Ascending aorta (tissue), 2 donors: ENCODE measurements around the gene CTDP1. TPM values are rescaled to one million over a fixed set of nuclear protein-coding genes. Genes with fewer than 3 reads are reported as not detected.

Experiments
- DNase-seq, 2 donors: peaks; one replicate each; pipeline ENCODE4 v3.0.0-alpha.2; 2019; ENCODE audit warnings: low spot score in 2 of 2
- H3K27ac ChIP-seq, 2 donors: fragments of 200-600 bp; sonication (generic); one replicate each; pipeline ENCODE4 v1.5.1; 2016 to 2017; ENCODE audit warnings: mild to moderate bottlenecking in 1 of 2
- H3K27me3 ChIP-seq: fragments of 200-600 bp; sonication (generic); one replicate; pipeline ENCODE4 v1.5.1; 2017
- H3K36me3 ChIP-seq, 2 donors: fragments of 200-600 bp; sonication (generic); one replicate each; pipeline ENCODE4 v1.5.1; 2016
- H3K4me1 ChIP-seq, 2 donors: fragments of 200-600 bp; sonication (generic); one replicate each; pipeline ENCODE4 v1.5.1; 2016 to 2017; ENCODE audit warnings: mild to moderate bottlenecking in 1 of 2
- H3K4me3 ChIP-seq, 2 donors: fragments of 200-600 bp; sonication (generic); one replicate each; pipeline ENCODE4 v1.5.1; 2016 to 2017; ENCODE audit warnings: mild to moderate bottlenecking in 1 of 2
- H3K9me3 ChIP-seq, 2 donors: fragments of 200-600 bp; sonication (generic); one replicate each; pipeline ENCODE4 v1.5.1; 2016
- intact Hi-C: fragments of 100-400 bp; cut with DNase I; formaldehyde crosslinking; loops from one replicate; pipeline ENCODE4 v1.15.1; 2023
- total RNA-seq: library from RNA; depleted of rRNA; stranded (reverse); fragments of >200 nt; gene quantifications from one replicate; pipeline ENCODE4 v1.1.0, GENCODE V29; 2016
- TF ChIP-seq, protein P1 (sequence below), 3 experiments: fragments of 200-600 bp in 2 of 3; fragments of 450-650 bp in 1 of 3; sonication (generic) in 2 of 3; IDR thresholded peaks; one replicate each; pipeline ENCODE4 v1.5.1; 2016 to 2019; ENCODE audit warnings: antibody characterized with exemption in 3 of 3, mild to moderate bottlenecking in 1 of 3, moderate library complexity in 1 of 3

CTDP1 gene
- total RNA-seq, 1 donor from 2014 or later = 31.7 TPM

DNA sequence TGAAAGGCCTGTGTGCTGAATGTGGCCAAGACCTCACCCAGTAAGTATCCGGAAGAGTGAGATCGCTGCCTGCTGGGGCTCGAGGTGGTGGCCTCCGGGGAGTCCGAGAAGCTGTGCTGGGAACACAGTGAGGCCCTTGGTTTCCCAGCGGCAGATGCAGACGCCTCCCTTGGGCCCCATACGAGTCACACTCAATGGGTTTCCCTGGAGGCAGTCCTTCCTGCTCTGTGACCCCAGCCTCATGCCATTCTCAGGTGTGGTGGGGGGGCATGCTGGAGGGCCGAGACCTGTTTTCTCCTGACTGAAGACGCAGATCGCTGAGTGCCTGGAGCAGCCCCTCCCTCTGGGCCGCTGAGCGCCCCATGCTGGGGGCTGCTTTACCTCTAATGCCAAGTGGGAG lies 15.7 kb downstream of the CTDP1 start:
- DNase-seq = no peak

DNA sequence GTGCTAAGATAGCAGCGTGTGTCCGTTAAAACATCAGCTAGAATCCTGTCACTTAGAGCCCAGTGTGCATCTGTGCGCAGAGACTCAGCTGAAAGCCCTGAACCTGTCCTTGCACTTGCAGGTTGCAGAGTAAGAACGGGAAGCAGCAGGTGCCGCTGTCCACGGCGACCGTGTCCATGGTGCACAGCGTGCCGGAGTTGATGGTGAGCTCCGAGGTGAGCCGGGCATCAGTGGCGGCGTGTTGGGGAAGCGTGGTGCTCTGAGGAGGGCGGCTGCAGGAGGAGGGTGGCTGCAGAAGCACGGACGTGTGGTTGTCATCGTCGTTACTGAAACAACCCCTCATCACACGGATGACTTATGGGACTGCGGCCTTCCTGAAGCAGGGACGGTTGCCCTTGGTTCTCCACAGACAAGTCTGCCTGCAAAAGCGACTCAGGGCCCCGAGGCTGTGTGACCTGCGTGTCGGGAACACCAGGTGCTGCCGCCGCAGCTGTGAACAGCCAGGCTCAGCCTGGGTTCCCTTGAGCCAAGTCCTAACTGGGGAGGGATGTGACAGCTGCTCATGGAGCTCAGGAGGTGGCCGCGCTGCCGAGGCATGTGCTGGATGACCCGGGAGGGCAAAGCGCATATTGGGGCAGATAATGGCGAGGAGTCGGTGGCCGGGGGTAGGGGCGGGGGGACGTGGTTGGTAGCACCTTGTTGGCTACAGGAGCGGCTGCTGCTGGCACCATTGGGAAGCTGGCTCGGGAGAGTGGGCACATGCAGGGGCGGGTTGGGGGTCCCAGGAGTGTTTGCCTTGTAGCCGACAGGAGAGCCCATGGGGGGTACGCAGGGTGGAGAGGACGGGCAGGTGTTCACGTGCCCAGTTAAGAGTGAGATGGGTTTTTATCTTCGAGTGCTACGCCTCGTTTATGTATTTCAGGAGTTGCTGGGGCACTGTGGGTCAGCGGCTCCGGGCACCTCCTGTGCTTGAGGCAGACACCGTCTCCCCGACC lies 16.6 kb downstream of the CTDP1 start:
- Histone ChIP-seq H3K27ac (no peak overlapping the region), H3K4me3 (no peak overlapping the region), H3K9me3 (peaks cover 0 to 4% of the 10 kb centered on the region in 2 donors), H3K36me3 (peaks cover 52 to 57% of the 10 kb centered on the region in 2 donors), H3K27me3 (no peaks in the 10 kb centered on the region), H3K4me1 (no peaks in the 10 kb centered on the region)
- TF ChIP-seq, protein P1, sequence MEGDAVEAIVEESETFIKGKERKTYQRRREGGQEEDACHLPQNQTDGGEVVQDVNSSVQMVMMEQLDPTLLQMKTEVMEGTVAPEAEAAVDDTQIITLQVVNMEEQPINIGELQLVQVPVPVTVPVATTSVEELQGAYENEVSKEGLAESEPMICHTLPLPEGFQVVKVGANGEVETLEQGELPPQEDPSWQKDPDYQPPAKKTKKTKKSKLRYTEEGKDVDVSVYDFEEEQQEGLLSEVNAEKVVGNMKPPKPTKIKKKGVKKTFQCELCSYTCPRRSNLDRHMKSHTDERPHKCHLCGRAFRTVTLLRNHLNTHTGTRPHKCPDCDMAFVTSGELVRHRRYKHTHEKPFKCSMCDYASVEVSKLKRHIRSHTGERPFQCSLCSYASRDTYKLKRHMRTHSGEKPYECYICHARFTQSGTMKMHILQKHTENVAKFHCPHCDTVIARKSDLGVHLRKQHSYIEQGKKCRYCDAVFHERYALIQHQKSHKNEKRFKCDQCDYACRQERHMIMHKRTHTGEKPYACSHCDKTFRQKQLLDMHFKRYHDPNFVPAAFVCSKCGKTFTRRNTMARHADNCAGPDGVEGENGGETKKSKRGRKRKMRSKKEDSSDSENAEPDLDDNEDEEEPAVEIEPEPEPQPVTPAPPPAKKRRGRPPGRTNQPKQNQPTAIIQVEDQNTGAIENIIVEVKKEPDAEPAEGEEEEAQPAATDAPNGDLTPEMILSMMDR (IDR thresholded peaks at IDR 0.05) = no peak
- DNase-seq = no peak
- intact Hi-C loops = no loop called here

More for the DNA sequence above, 15.7 kb downstream of the CTDP1 start:
- Histone ChIP-seq H3K36me3 (peaks cover 49 to 50% of the 10 kb centered on the region in 2 donors), H3K27ac (no peak overlapping the region), H3K9me3 (no peaks in the 10 kb centered on the region), H3K27me3 (no peaks in the 10 kb centered on the region), H3K4me1 (no peaks in the 10 kb centered on the region), H3K4me3 (no peak overlapping the region)
- TF ChIP-seq, protein P1 (IDR thresholded peaks at IDR 0.05) = no peak
- intact Hi-C loops = no loop called here

DNA sequence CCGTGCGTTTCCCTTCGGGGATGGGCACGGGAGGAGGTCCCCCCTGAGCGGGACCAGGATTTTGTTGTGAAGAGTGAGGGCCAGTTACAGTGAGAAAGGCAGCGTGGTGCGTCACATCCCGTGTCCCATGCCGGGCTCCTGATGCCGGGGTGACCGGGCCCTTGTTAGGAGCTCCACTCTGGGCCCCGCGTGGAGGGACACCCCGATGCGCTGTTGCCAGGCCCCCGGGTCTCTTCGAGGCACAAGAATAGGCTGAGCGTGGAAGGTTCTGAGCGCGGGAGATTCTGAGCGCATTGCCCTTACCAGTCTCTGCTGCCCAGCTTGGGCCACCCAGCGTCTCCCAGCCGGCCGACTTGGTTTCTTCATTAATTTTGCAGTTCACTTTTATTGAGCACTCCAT lies 17.6 kb downstream of the CTDP1 start:
- DNase-seq = no peak
- H3K9me3 ChIP-seq = peaks cover 0 to 4% of the 10 kb centered on the region in 2 donors
- no peaks in the 10 kb centered on the region for H3K27me3 ChIP-seq
- peaks cover 52 to 57% of the 10 kb centered on the region in 2 donors for H3K36me3 ChIP-seq
- TF ChIP-seq, protein P1 (IDR thresholded peaks at IDR 0.05) = no peak
- H3K27ac ChIP-seq = no peak overlapping the region
- intact Hi-C loops = no loop called here
- H3K4me1 ChIP-seq = no peaks in the 10 kb centered on the region
- no peak overlapping the region for H3K4me3 ChIP-seq

- Histone ChIP-seq H3K9me3 (peaks cover 0 to 4% of the 10 kb centered on the region in 2 donors), H3K27me3 (no peaks in the 10 kb centered on the region), H3K4me3 (no peak overlapping the region), H3K4me1 (no peaks in the 10 kb centered on the region), H3K36me3 (peaks cover 57 to 58% of the 10 kb centered on the region in 2 donors), H3K27ac (no peak overlapping the region)
- TF ChIP-seq, protein P1 (IDR thresholded peaks at IDR 0.05) = no peak
- intact Hi-C loops = no loop called here
- DNase-seq = no peak
Measured at GRCh38 chr18:79697976-79698375, 18.4 kb downstream of the CTDP1 start.

GRCh38 chr18:79698668-79699335 lies 19.2 kb downstream of the CTDP1 start:
- intact Hi-C loops = no loop called here
- Histone ChIP-seq H3K4me1 (no peaks in the 10 kb centered on the region), H3K36me3 (peaks cover 58 to 63% of the 10 kb centered on the region in 2 donors), H3K4me3 (no peak overlapping the region), H3K27me3 (no peaks in the 10 kb centered on the region), H3K9me3 (peaks cover 0 to 4% of the 10 kb centered on the region in 2 donors), H3K27ac (no peak overlapping the region)
- DNase-seq = no peak
- TF ChIP-seq, protein P1 (IDR thresholded peaks at IDR 0.05) = no peak
